KMS-11 (cell line): ENCODE data around the gene DLK2.
"Not testable (repeated sequence)": the region's sequence is repeated elsewhere in the genome, so short reads cannot be mapped to it uniquely, and the experiment has no call there.

Experiments used
- H2AFZ ChIP-seq: fragments of 200-600 bp; sonication (generic); 2 replicates; pipeline ENCODE4 v1.6.1; 2016; ENCODE audit warnings: antibody characterized with exemption, mixed run types, low read depth
- H3K27ac ChIP-seq: fragments of 200-600 bp; sonication (generic); 2 replicates; pipeline ENCODE4 v1.6.1; 2016; ENCODE audit warnings: mild to moderate bottlenecking, mixed run types
- H3K27me3 ChIP-seq: fragments of 200-600 bp; sonication (generic); 2 replicates; pipeline ENCODE4 v1.6.1; 2017; ENCODE audit warnings: mild to moderate bottlenecking, low read depth, mixed run types, moderate library complexity; ENCODE audit not compliant: insufficient read depth
- H3K36me3 ChIP-seq: fragments of 200-600 bp; sonication (generic); 2 replicates; pipeline ENCODE4 v1.6.1; 2017; ENCODE audit warnings: mild to moderate bottlenecking, mixed run types; ENCODE audit not compliant: insufficient read depth
- H3K4me1 ChIP-seq: fragments of 200-600 bp; sonication (generic); 2 replicates; pipeline ENCODE4 v1.6.1; 2016; ENCODE audit warnings: mild to moderate bottlenecking, low read depth, mixed run types; ENCODE audit not compliant: poor library complexity, severe bottlenecking
- H3K4me2 ChIP-seq: fragments of 200-600 bp; sonication (generic); 2 replicates; pipeline ENCODE4 v1.7.0; 2016; ENCODE audit warnings: mild to moderate bottlenecking, mixed run types
- H3K4me3 ChIP-seq: fragments of 200-600 bp; sonication (generic); IDR thresholded peaks from 2 replicates; pipeline ENCODE4 v1.6.1; 2017; ENCODE audit warnings: low read depth, low read length, mixed read lengths; ENCODE audit not compliant: insufficient read depth
- H3K79me2 ChIP-seq: fragments of 200-600 bp; sonication (generic); 2 replicates; pipeline ENCODE4 v1.6.1; 2016; ENCODE audit warnings: low read depth, mixed run types; ENCODE audit not compliant: insufficient read depth
- H3K9ac ChIP-seq: fragments of 200-600 bp; sonication (generic); 2 replicates; pipeline ENCODE4 v1.6.1; 2016; ENCODE audit warnings: mild to moderate bottlenecking, mixed run types
- H4K20me1 ChIP-seq: fragments of 200-600 bp; sonication (generic); 2 replicates; pipeline ENCODE4 v1.6.1; 2016; ENCODE audit warnings: mild to moderate bottlenecking, mixed run types; ENCODE audit not compliant: insufficient read depth
- CTCF ChIP-seq: fragments of 200-600 bp; sonication (generic); conservative IDR thresholded peaks from 2 replicates; pipeline ENCODE4 v1.6.1; 2017; ENCODE audit warnings: low read depth, mild to moderate bottlenecking, antibody characterized with exemption, low read length, moderate library complexity, mixed read lengths

DLK2 gene

GRCh38 chr6:43413002-43413401, 42.3 kb downstream of the DLK2 start:
- Histone ChIP-seq H3K4me3 (no peak overlapping the region), H3K79me2 (no peaks in the 10 kb centered on the region), H3K9ac (no peak overlapping the region), H4K20me1 (no peaks in the 10 kb centered on the region), H3K4me1 (no peaks in the 10 kb centered on the region), H3K4me2 (no peak overlapping the region), H3K27me3 (no peaks in the 10 kb centered on the region), H2AFZ (no peak overlapping the region), H3K36me3 (no peaks in the 10 kb centered on the region), H3K27ac (no peak overlapping the region)
- no peak for TF ChIP-seq CTCF

GRCh38 chr6:43412541-43412940, 42.8 kb downstream of the DLK2 start:
- Histone ChIP-seq H3K4me3 (no peak overlapping the region), H3K27me3 (no peaks in the 10 kb centered on the region), H3K27ac (no peak overlapping the region), H4K20me1 (no peaks in the 10 kb centered on the region), H3K9ac (no peak overlapping the region), H3K79me2 (no peaks in the 10 kb centered on the region), H3K4me2 (no peak overlapping the region), H3K36me3 (no peaks in the 10 kb centered on the region), H3K4me1 (no peaks in the 10 kb centered on the region), H2AFZ (no peak overlapping the region)
- TF ChIP-seq CTCF: no peak

GRCh38 chr6:43410776-43411175, 44.6 kb downstream of the DLK2 start:
- not testable (repeated sequence) for H3K4me2 ChIP-seq, H3K9ac ChIP-seq, H3K79me2 ChIP-seq, H4K20me1 ChIP-seq, H3K4me3 ChIP-seq, H3K27me3 ChIP-seq, H3K27ac ChIP-seq, H3K36me3 ChIP-seq, H2AFZ ChIP-seq, H3K4me1 ChIP-seq

GRCh38 chr6:43408259-43408658, 47.1 kb downstream of the DLK2 start:
- no peak overlapping the region for H3K27ac ChIP-seq
- no peak for TF ChIP-seq CTCF

GRCh38 chr6:43407296-43407695, 48.1 kb downstream of the DLK2 start:
- Histone ChIP-seq H3K36me3 (no peaks in the 10 kb centered on the region), H4K20me1 (no peaks in the 10 kb centered on the region), H3K4me1 (no peaks in the 10 kb centered on the region), H2AFZ (no peak overlapping the region), H3K27ac (no peak overlapping the region), H3K4me2 (no peak overlapping the region), H3K4me3 (no peak overlapping the region), H3K9ac (no peak overlapping the region), H3K27me3 (no peaks in the 10 kb centered on the region), H3K79me2 (no peaks in the 10 kb centered on the region)
- no peak for TF ChIP-seq CTCF

More at GRCh38 chr6:43408259-43408658, 47.1 kb downstream of the DLK2 start:
- Histone ChIP-seq H3K9ac (no peak overlapping the region), H3K4me3 (no peak overlapping the region), H3K36me3 (no peaks in the 10 kb centered on the region), H3K4me1 (no peaks in the 10 kb centered on the region), H3K27me3 (no peaks in the 10 kb centered on the region), H4K20me1 (no peaks in the 10 kb centered on the region), H3K79me2 (no peaks in the 10 kb centered on the region), H3K4me2 (no peak overlapping the region), H2AFZ (no peak overlapping the region)
